Astrocyte (in vitro differentiated cells and primary cell): Measurements from ENCODE around the gene RPP25L. TPM values are rescaled to one million over a fixed set of nuclear protein-coding genes. Genes with fewer than 3 reads are reported as not detected.
A peak's percentile ranks its signal among the peaks of the same experiment; 100 is the strongest.

ENCODE experiments used
- DNase-seq: peaks from one replicate; pipeline ENCODE4 v3.0.0-alpha.2; 2010; ENCODE audit warnings: low read depth
- FAIRE-seq: peaks from 2 replicates; lab custom pipeline; 2011; peaks lifted over from hg19 to GRCh38; lab: Jason Lieb, UNC
- H2AFZ ChIP-seq: 2 replicates; pipeline ENCODE4 v1.6.0; 2012; ENCODE audit warnings: low read depth, low read length, inconsistent platforms
- H3K27ac ChIP-seq: 2 replicates; pipeline ENCODE4 v1.5.1; 2011; ENCODE audit warnings: low read depth, low read length, inconsistent platforms
- H3K27me3 ChIP-seq: 2 replicates; pipeline ENCODE4 v1.6.0; 2011; ENCODE audit warnings: low read length, inconsistent platforms; ENCODE audit not compliant: insufficient read depth
- H3K36me3 ChIP-seq: 2 replicates; pipeline ENCODE4 v1.5.1; 2011; ENCODE audit warnings: low read length, inconsistent platforms; ENCODE audit not compliant: insufficient read depth
- H3K4me1 ChIP-seq: 2 replicates; pipeline ENCODE4 v1.5.1; 2011; ENCODE audit warnings: low read length, inconsistent platforms; ENCODE audit not compliant: insufficient read depth
- H3K4me2 ChIP-seq: 2 replicates; pipeline ENCODE4 v1.6.0; 2012; ENCODE audit warnings: low read length, inconsistent platforms
- H3K4me3 ChIP-seq: 2 replicates; pipeline ENCODE4 v1.5.1; 2011; ENCODE audit warnings: low read depth, mild to moderate bottlenecking, low read length, inconsistent platforms; ENCODE audit not compliant: insufficient read depth
- H3K79me2 ChIP-seq: 2 replicates; pipeline ENCODE4 v1.6.0; 2012; ENCODE audit warnings: mild to moderate bottlenecking, low read length, inconsistent platforms; ENCODE audit not compliant: insufficient read depth
- H3K9ac ChIP-seq: 2 replicates; pipeline ENCODE4 v1.6.0; 2012; ENCODE audit warnings: mild to moderate bottlenecking, low read length, inconsistent platforms
- H3K9me3 ChIP-seq: 2 replicates; pipeline ENCODE4 v1.5.1; 2012; ENCODE audit warnings: low read depth, mild to moderate bottlenecking, low read length, inconsistent platforms; ENCODE audit not compliant: insufficient read depth
- H4K20me1 ChIP-seq: 2 replicates; pipeline ENCODE4 v1.6.0; 2012; ENCODE audit warnings: low read length, inconsistent platforms; ENCODE audit not compliant: insufficient read depth
- H3K27ac Mint-ChIP-seq: one replicate; pipeline ENCODE4 v1.8.0; 2021; ENCODE audit warnings: mild to moderate bottlenecking, mixed read lengths; ENCODE audit not compliant: unreplicated experiment
- H3K27me3 Mint-ChIP-seq: one replicate; pipeline ENCODE4 v1.8.0; 2021; ENCODE audit warnings: low read depth, mixed read lengths; ENCODE audit not compliant: unreplicated experiment
- H3K36me3 Mint-ChIP-seq: one replicate; pipeline ENCODE4 v1.8.0; 2021; ENCODE audit warnings: low read depth, mixed read lengths; ENCODE audit not compliant: unreplicated experiment
- H3K4me1 Mint-ChIP-seq: one replicate; pipeline ENCODE4 v1.8.0; 2021; ENCODE audit warnings: low read depth, mixed read lengths; ENCODE audit not compliant: unreplicated experiment
- H3K4me3 Mint-ChIP-seq: one replicate; pipeline ENCODE4 v1.8.0; 2021; ENCODE audit warnings: mild to moderate bottlenecking, moderate library complexity, mixed read lengths; ENCODE audit not compliant: unreplicated experiment
- H3K9me3 Mint-ChIP-seq: one replicate; pipeline ENCODE4 v1.8.0; 2021; ENCODE audit warnings: mild to moderate bottlenecking, mixed read lengths; ENCODE audit not compliant: unreplicated experiment
- CTCF ChIP-seq: IDR thresholded peaks from 2 replicates; pipeline ENCODE4 v1.5.1; 2011; ENCODE audit warnings: low read depth, mild to moderate bottlenecking, inconsistent platforms, low read length, moderate library complexity; ENCODE audit not compliant: insufficient read depth
- EZH2 ChIP-seq: IDR thresholded peaks from 2 replicates; pipeline ENCODE4 v1.6.1; 2012; ENCODE audit warnings: mild to moderate bottlenecking, low read length, inconsistent platforms; ENCODE audit not compliant: insufficient read depth
- total RNA-seq: library from RNA; stranded (reverse); gene quantifications from 2 replicates; pipeline ENCODE4 v1.2.1, GENCODE V29; 2021

Gene RPP25L
- total RNA-seq, 1 donor from 2014 or later = 13.9 TPM

- Histone ChIP-seq H3K9ac (no peak within 1 kb of the TSS), H3K9me3 (no peaks in the 10 kb centered on the region), H4K20me1 (peaks cover 16% of the 10 kb centered on the region), H3K4me1 (no peaks in the 10 kb centered on the region), H3K36me3 (no peaks in the 10 kb centered on the region), H3K4me2 (peak within 1 kb of the TSS; percentile 78), H2AFZ (peak within 1 kb of the TSS; percentile 26), H3K27me3 (peaks cover 79% of the 10 kb centered on the region), H3K4me3 (peak within 1 kb of the TSS; percentile 10), H3K79me2 (no peaks in the 10 kb centered on the region), H3K27ac (no peak within 1 kb of the TSS)
- Mint-ChIP-seq H3K27me3 (peaks cover 72% of the 10 kb centered on the region), H3K36me3 (no peaks in the 10 kb centered on the region), H3K4me3 (peak within 1 kb of the TSS; percentile 83), H3K4me1 (no peaks in the 10 kb centered on the region), H3K9me3 (peaks cover 8% of the 10 kb centered on the region), H3K27ac (no peak within 1 kb of the TSS)
- TF ChIP-seq CTCF (no peak), EZH2 (peak; percentile 78)
- DNase-seq = no peak
- FAIRE-seq = no peak
Measured at GRCh38 chr9:34589636-34590380, 22.1 kb downstream of the RPP25L start, which contains the start of gene CNTFR. Gene CNTFR (minus strand): TSS chr9:34589724. CDS start chr9:34568981, 20,743 bp downstream.

GRCh38 chr9:34588671-34589635 lies 22.9 kb downstream of the RPP25L start:
- no peaks in the 10 kb centered on the region for H3K36me3 ChIP-seq
- no peak for DNase-seq
- no peak overlapping the region for H3K4me3 ChIP-seq
- no peaks in the 10 kb centered on the region for H3K79me2 ChIP-seq
- no peak overlapping the region for H2AFZ ChIP-seq
- peaks cover 16% of the 10 kb centered on the region for H4K20me1 ChIP-seq
- H3K4me2 ChIP-seq = peak overlapping the region; percentile 78
- FAIRE-seq = no peak
- Mint-ChIP-seq H3K4me3 (peak overlapping the region; percentile 83), H3K27ac (no peak overlapping the region), H3K9me3 (peaks cover 11% of the 10 kb centered on the region), H3K4me1 (no peaks in the 10 kb centered on the region), H3K27me3 (peaks cover 78% of the 10 kb centered on the region), H3K36me3 (no peaks in the 10 kb centered on the region)
- no peaks in the 10 kb centered on the region for H3K9me3 ChIP-seq
- no peak overlapping the region for H3K27ac ChIP-seq
- TF ChIP-seq EZH2 = peak; percentile 73
- no peak for TF ChIP-seq CTCF
- no peaks in the 10 kb centered on the region for H3K4me1 ChIP-seq
- H3K9ac ChIP-seq = no peak overlapping the region
- peaks cover 80% of the 10 kb centered on the region for H3K27me3 ChIP-seq
